Fibroblast of villous mesenchyme (primary cell): Measurements from ENCODE around the gene HUNK. TPM values are rescaled to one million over a fixed set of nuclear protein-coding genes. Genes with fewer than 3 reads are reported as not detected.

Experiments
- DNase-seq: peaks from one replicate; pipeline ENCODE4 v3.0.0-alpha.2; 2010; ENCODE audit warnings: low read depth
- H3K4me3 ChIP-seq: 2 replicates; pipeline ENCODE4 v1.5.1; 2011; ENCODE audit warnings: low read depth, mild to moderate bottlenecking, low read length
- CTCF ChIP-seq: IDR thresholded peaks from 2 replicates; pipeline ENCODE4 v1.5.1; 2012; ENCODE audit warnings: low read depth, mild to moderate bottlenecking, low read length; ENCODE audit not compliant: insufficient read depth
- total RNA-seq: library from RNA; depleted of rRNA; stranded (reverse); fragments of >200 nt; gene quantifications from 2 replicates; pipeline ENCODE4 v1.2.3, GENCODE V29; 2012

The HUNK gene
- total RNA-seq, 1 donor, result 1.3 TPM

GRCh38 chr21:32043458-32043857 lies 170.6 kb downstream of the HUNK start:
- no peak for TF ChIP-seq CTCF
- H3K4me3 ChIP-seq, result no peak overlapping the region
- no peak for DNase-seq

DNA sequence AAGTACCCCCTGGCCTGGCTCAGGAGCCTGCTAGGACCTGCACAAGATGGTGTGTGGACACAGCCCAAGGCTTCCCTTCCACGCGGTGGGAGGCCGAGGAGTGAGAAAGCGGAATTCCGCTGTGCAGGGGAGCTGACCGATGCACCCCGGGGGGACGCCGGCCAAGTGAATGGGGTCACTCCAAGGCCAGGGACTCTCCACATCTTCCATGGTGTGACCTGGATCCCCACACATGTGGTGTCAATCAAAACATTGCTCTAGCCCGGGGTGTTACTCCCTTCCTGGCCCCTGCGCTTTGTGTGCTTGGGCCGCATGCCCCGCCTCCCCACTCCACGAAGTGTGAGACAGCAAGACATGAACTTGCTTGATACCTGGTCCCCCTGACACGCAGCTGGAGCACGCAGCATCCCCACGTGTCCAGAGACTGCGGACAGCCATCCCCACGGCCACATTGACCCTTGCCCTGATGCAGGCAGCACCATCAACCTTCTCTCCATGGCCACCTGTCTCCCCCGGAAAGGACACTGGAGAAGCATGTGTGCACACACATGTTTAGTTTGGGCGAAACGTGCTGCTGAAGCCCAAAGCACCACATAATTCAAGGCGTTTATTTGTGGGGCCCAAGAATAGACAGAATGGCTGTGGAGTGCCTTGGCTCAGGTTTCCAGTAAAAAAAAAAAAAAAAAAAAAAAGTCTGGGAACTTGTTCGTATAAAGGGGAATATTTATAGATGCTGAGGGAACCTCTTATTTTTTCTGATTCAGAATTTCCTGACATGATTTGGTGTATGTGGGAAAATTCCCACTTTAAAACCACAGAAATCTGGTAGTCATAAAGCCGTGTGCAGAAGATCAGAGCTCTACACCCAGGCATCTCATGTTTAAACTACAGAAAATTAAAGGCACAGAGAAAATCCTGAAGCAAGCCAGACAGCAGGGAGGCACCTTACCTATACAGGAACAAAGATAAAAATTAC lies 171.7 kb downstream of the HUNK start:
- DNase-seq, result no peak
- no peak overlapping the region for H3K4me3 ChIP-seq
- TF ChIP-seq CTCF, result no peak

DNA sequence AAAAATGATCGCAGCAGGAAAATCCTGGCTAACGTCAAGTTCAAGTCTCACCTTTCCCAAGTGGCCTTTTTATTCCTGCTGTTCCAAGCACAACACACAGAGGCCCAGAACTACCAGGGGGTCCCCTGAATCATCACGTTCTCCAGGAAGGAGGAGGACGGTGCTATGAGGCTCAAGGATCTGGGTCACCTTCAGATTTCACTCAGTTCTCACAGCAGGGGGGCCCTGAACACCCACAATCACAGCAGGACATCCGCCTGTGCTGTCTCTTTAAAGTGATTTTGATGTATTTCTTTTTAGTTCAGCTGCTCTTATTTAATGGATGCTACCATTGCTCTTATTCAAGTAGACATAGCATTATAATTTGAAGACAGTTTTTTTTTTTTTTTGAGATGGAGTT lies 173.4 kb downstream of the HUNK start:
- DNase-seq, result no peak
- no peak for TF ChIP-seq CTCF
- H3K4me3 ChIP-seq, result no peak overlapping the region

DNA sequence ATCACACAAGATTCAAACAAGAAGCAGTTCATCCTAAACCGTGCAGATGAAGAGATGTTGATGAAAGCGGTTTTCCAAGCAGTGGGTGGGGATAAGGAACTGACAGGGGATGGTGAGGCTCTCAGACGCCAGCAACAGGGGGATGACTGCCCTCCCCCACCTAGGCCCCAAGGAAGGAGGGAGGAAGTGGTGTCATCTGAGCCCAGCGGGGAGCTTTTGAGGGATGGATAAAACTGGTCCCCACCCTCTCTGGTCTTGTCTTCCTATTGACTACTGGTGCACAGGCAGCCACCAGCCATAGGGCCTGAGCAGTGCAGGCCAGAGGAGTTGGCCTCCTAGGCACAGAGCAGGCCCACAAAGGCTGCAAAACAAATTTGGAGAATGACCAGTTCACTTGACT lies 175.5 kb downstream of the HUNK start:
- H3K4me3 ChIP-seq, result no peak overlapping the region
- TF ChIP-seq CTCF, result no peak
- no peak for DNase-seq

Other genes starting within 250 kb of the HUNK start
- gene SOD1, start 213.3 kb upstream of the HUNK start, total RNA-seq, result 155 and 234 TPM in 2 replicates
- 9.0 and 9.1 TPM in 2 replicates for gene SCAF4, start 140.9 kb upstream of the HUNK start, total RNA-seq